Activated CD4-positive, CD25-positive, alpha-beta regulatory T cell treated with anti-CD3 and anti-CD28 coated beads, Interleukin-2, amount 50 U/mL, for 72 hours (primary cell): ENCODE results near the gene SLC25A21.

Source experiments
- DNase-seq: peaks from one replicate; pipeline ENCODE4 v3.0.0; 2021

The SLC25A21 gene

GRCh38 chr14:36657399-36658122 lies 514.8 kb downstream of the SLC25A21 start:
- DNase-seq, result no peak

- DNase-seq, result no peak
Observed at GRCh38 chr14:36656687-36657398, 515.6 kb downstream of the SLC25A21 start.

DNA sequence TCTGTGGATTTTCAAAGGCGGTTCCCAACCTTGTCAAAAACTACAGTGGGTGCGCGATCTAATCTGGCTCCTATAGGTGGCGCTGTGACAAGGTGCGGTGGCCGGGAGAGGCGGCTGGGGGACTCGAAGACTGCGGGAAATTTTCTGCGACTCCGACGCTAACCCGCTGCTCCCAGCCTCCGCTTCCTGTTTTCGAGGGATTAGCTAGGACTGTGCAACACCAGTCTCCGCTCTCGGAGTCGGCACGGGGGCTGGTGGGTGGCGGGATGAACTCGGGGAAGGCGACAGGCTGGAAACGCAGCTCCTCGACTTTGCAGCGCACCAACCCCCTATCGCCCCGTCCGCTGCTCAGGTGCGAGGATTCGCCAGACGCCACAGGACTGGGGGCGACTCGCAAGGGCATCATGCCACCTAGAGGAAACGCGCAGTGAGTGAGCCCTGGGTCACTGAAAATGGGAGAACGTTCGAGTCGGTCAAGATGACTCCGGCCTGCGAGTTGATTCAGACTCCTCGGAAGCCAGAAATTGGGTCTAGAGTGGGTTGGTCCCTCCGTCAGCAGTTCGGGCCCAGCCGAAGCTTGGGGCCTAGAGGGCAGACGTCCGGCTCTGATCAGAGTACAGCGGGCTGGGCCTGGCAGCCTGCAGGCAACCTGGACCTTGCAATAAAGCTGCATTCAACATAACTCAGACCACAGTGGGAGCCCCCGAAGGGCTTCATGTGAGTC lies 516.3 kb downstream of the SLC25A21 start:
- DNase-seq, result no peak

DNA sequence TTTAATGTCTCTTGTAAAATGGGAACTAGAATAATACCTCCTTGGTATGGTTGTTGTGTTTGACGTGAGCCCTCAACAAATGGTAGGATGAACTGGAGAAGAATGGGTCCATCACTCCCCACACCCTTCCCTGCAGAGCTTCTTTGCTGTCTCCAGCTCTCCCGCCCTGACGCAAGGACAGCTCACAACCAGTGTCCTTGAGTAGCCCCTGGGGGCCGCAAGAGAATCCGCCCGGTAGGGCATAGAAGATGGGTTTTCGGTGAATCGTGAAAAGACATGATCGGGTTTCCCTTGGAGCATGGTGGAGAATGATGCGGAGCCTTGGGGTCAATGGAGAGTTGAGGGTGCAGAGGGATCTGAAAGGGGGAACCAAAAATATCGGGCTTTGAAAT lies 516.8 kb downstream of the SLC25A21 start:
- DNase-seq, result no peak

- no peak for DNase-seq
Observed at GRCh38 chr14:36654794-36655381, 517.5 kb downstream of the SLC25A21 start.

- no peak for DNase-seq
Observed at GRCh38 chr14:36653962-36654793, 518.2 kb downstream of the SLC25A21 start.

DNA sequence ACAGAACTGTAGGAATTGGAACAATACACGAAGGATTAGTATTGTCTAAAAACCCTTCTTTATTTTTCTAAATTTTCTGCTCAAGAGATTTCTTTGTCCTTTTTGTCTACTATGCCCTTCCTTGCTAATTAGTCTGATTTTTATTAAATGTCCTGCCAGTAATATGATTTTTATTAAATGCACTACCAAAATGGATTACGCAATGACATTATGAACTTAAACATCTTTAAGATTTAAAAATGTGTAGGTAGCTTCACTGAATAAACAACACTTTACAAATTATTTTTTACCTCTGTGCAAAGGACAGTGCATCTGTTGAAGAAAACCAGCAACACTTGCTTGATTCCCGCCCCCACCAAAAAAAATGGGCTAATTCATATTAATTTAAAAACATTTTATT lies 519.0 kb downstream of the SLC25A21 start:
- DNase-seq, result no peak

GRCh38 chr14:36652542-36653201 lies 519.7 kb downstream of the SLC25A21 start:
- no peak for DNase-seq

DNA sequence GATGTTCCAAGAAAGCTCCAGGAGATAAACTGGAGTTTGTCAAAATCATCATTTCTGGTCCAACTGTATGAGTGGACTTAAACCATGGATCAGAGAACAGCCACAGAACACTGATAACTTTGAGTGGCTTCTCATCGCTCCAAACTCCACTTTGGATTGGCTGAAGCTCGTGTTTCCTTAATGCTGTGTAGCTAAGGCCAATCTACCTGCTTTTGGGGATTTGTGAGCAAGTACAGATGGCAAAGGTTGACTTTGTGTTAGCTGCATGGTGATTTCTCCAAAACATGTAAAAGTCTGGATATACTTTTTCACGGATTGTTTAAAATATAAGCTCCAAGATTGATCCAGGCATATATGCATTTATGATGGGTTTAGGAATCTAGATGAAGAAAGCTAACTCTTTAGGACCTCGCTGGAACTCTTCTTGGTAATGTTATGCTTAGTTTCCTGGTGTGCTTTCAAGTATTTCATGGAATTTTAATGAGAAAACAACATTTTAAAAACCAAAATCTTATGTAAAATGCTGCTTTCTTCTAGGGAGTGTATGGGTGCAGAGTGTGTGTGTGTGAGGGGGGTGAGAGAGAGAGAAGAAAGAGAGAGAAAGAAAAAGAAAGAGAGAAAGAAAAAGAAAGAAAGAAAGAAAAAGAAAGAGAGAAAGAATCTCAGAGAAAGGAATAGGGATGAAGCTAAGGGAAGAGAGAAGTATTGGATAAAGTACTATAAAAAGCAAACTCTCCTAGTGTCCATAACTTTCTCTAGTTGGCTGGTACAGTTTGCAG lies 522.3 kb downstream of the SLC25A21 start:
- no peak for DNase-seq

- no peak for DNase-seq
Observed at GRCh38 chr14:36647824-36648753, 524.3 kb downstream of the SLC25A21 start.

- DNase-seq, result no peak
Observed at GRCh38 chr14:36647417-36647823, 525.0 kb downstream of the SLC25A21 start.

GRCh38 chr14:36646664-36647416 lies 525.6 kb downstream of the SLC25A21 start:
- no peak for DNase-seq

DNA sequence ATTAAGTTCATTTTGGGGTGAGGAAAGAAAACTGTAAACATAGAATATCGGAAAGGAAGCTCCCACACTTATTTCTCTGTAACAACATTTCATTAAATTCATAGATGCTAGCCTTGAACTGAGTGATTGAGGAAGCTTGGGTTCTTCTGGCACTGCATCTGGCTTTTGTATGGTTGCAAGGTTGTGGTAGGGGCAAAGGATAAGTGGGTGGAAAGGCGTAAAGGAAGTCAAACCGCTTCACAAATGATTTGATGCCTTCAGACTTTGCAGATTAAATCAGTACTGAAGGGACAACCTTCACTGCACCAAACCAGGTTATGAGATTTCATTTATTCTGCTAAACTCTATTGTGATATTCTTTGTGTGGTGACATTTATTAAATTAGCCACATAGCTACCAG lies 538.8 kb downstream of the SLC25A21 start:
- no peak for DNase-seq
